ENCODE measurements around the gene CARD19. TPM values are rescaled to one million over a fixed set of nuclear protein-coding genes. Genes with fewer than 3 reads are reported as not detected.

Gene CARD19
- total and polyA plus RNA-seq, 2 of the 8 experiments (the other 6 are each of a cell fraction or from before 2014, with no cell fraction given), result 21.2 to 112 TPM

DNA sequence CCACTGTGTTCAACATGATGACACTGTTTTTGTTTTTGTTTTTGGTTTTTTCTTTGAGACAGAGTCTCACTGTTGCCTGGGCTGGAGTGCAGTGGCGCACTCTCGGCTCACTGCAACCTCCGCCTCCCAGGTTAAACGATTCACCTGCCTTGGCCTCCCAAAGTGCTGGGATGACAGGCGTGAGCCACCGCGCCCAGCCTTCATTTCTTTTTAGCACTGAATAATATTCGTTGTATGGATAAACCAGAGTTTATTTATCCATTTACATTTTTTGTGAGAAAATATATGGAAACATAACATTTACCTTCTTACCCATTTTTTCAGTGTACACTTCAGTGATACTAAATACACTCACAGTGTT, 4.2 kb downstream of the CARD19 start:
- Histone ChIP-seq H3K56ac (replicated peaks; ENCODE audit: insufficient read length, low read depth, low read length) (no peak overlapping the region), H2BK15ac (ENCODE audit: low read length) (no peak overlapping the region), H3K18ac (ENCODE audit: extremely low read depth, low read length) (no peak overlapping the region), H3K9ac (replicated peaks in 1 of 4; ENCODE audit: extremely low read depth in 1 of 4, low read depth in 3 of 4, low read length in 3 of 4) (no peak overlapping the region), H2BK20ac (ENCODE audit: low read length) (no peak overlapping the region), H3K4me1 (replicated peaks in 1 of 4; ENCODE audit: control insufficient read depth in 3 of 4, insufficient read depth in 4 of 4, low read length in 3 of 4) (peaks cover 0 to 8% (median 3%) of the 10 kb centered on the region in 4 experiments; a peak in 2 of 7 replicates), H3K79me2 (ENCODE audit: control insufficient read depth in 1 of 2, insufficient read depth in 2 of 2, low read length in 2 of 2) (peaks cover 0 to 7% of the 10 kb centered on the region in 2 experiments; a peak in 1 of 4 replicates), H3K36me3 (ENCODE audit: control insufficient read depth in 2 of 4, insufficient read depth in 4 of 4, low read length in 3 of 4) (no peaks in the 10 kb centered on the region), H2BK5ac (ENCODE audit: low read depth, low read length) (no peak overlapping the region), H2BK12ac (ENCODE audit: low read depth, low read length) (no peak overlapping the region), H3K9me3 (ENCODE audit: insufficient read depth in 2 of 2, low read depth in 1 of 2, low read length in 1 of 2) (no peaks in the 10 kb centered on the region), H4K5ac (ENCODE audit: insufficient read length, low read depth, low read length) (no peak overlapping the region), H2AK5ac (ENCODE audit: low read depth, low read length) (no peak overlapping the region), H3K23me2 (ENCODE audit: low read depth, low read length) (peaks cover 9% of the 10 kb centered on the region), H3K27ac (ENCODE audit: low read depth, low read length) (no peak overlapping the region), H2BK120ac (replicated peaks; ENCODE audit: low read depth, low read length) (no peak overlapping the region), H4K91ac (replicated peaks; ENCODE audit: insufficient read length, low read length) (no peak overlapping the region), H3K4ac (replicated peaks; ENCODE audit: insufficient read length, low read depth, low read length) (no peak overlapping the region), H2AFZ (ENCODE audit: low read length) (no peak overlapping the region), H3K23ac (ENCODE audit: insufficient read length) (no peak overlapping the region), H3K4me3 (ENCODE audit: extremely low read depth in 1 of 4, insufficient read depth in 2 of 4, low read depth in 3 of 4, low read length in 4 of 4) (no peak overlapping the region), H3K4me2 (ENCODE audit: insufficient read depth in 1 of 2, low read depth in 2 of 2, low read length in 2 of 2) (no peak overlapping the region), H3K14ac (ENCODE audit: insufficient read length) (no peak overlapping the region), H4K8ac (ENCODE audit: extremely low read depth, insufficient read depth, low read length) (no peak overlapping the region), H3K27me3 (replicated peaks in 1 of 4; ENCODE audit: control insufficient read depth in 3 of 4, extremely low read depth in 1 of 4, insufficient read depth in 3 of 4, low read length in 3 of 4) (no peaks in the 10 kb centered on the region; a peak in 1 of 7 replicates), H4K20me1 (replicated peaks in 1 of 2; ENCODE audit: control insufficient read depth in 1 of 2, insufficient read depth in 2 of 2, low read length in 2 of 2) (peaks cover 0 to 4% of the 10 kb centered on the region in 2 experiments), H3K79me1 (ENCODE audit: low read depth, low read length) (no peaks in the 10 kb centered on the region)
- TF ChIP-seq SIRT6 (IDR thresholded peaks at IDR 0.05; ENCODE audit: low read length) (no peak), KDM1A (IDR thresholded peaks at IDR 0.05; ENCODE audit: borderline replicate concordance, low read length) (no peak), KDM4A (IDR thresholded peaks at IDR 0.05; ENCODE audit: low read depth, low read length, severe bottlenecking) (no peak), SUZ12 (IDR thresholded peaks at IDR 0.05; ENCODE audit: low read length) (no peak), KDM5A (IDR thresholded peaks at IDR 0.05; ENCODE audit: low read length) (no peak), TEAD4 (IDR thresholded peaks at IDR 0.05; ENCODE audit: low read depth, low read length) (no peak), SRF (IDR thresholded peaks at IDR 0.05; ENCODE audit: low read depth, low read length) (no peak), GTF2F1 (IDR thresholded peaks at IDR 0.05; ENCODE audit: borderline replicate concordance, low read depth, low read length) (no peak)
- TF ChIP-seq, protein P1, sequence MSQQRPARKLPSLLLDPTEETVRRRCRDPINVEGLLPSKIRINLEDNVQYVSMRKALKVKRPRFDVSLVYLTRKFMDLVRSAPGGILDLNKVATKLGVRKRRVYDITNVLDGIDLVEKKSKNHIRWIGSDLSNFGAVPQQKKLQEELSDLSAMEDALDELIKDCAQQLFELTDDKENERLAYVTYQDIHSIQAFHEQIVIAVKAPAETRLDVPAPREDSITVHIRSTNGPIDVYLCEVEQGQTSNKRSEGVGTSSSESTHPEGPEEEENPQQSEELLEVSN (IDR thresholded peaks at IDR 0.05), result no peak
- ChIA-PET CTCF (ENCODE audit: partially characterized antibody) (no interaction called here), POLR2A (ENCODE audit: partially characterized antibody) (no interaction called here)
- FAIRE-seq (no peak), DNase-seq (ENCODE audit: low read depth in 1 of 2, low spot score in 2 of 2) (no peak)
- WGBS, 2 experiments (ENCODE audit: extremely low coverage in 1 of 2, insufficient coverage in 1 of 2, insufficient read length in 1 of 2, insufficient replicate concordance in 2 of 2, low coverage in 1 of 2, low lambda C conversion rate in 2 of 2, missing lambda C conversion rate in 1 of 2), result 89% methylated on average over 8 of the region's 8 CpGs; no CpG with 5 or more reads in 1 of the 2 experiments

Measured in H1 (cell line).